ENCODE data around the gene NUP155.
A peak's percentile ranks its signal among the peaks of the same experiment; 100 is the strongest.
"Not testable (repeated sequence)": the region's sequence is repeated elsewhere in the genome, so short reads cannot be mapped to it uniquely, and the experiment has no call there.

Gene NUP155

GRCh38 chr5:37308793-37309192 is 62.1 kb downstream of the NUP155 start:
- Histone ChIP-seq H3K27ac (peak overlapping the region; percentile 56), H3K9me3 (no peaks in the 10 kb centered on the region), H3K4me1 (ENCODE audit: control insufficient read depth in 1 of 2, insufficient read depth in 1 of 2, low read depth in 1 of 2, low read length in 1 of 2) (peaks cover 7 to 8% of the 10 kb centered on the region in 2 experiments), H3K27me3 (no peaks in the 10 kb centered on the region), H3K4me3 (ENCODE audit: low read depth in 1 of 2, low read length in 1 of 2) (no peak overlapping the region), H3K36me3 (peaks cover 43% of the 10 kb centered on the region)
- no peak for TF ChIP-seq CTCF (IDR thresholded peaks at IDR 0.05)

- Histone ChIP-seq H3K27me3 (no peaks in the 10 kb centered on the region), H3K36me3 (peaks cover 65% of the 10 kb centered on the region), H3K27ac (no peak overlapping the region), H3K9me3 (no peaks in the 10 kb centered on the region), H3K4me3 (ENCODE audit: low read depth in 1 of 2, low read length in 1 of 2) (no peak overlapping the region), H3K4me1 (ENCODE audit: control insufficient read depth in 1 of 2, insufficient read depth in 1 of 2, low read depth in 1 of 2, low read length in 1 of 2) (peaks cover 7 to 8% of the 10 kb centered on the region in 2 experiments)
- TF ChIP-seq CTCF (IDR thresholded peaks at IDR 0.05): no peak
Observed at GRCh38 chr5:37304888-37305287, 66.0 kb downstream of the NUP155 start.

GRCh38 chr5:37296313-37296712 is 74.6 kb downstream of the NUP155 start:
- H3K9me3 ChIP-seq; H3K4me3 ChIP-seq (ENCODE audit: low read depth in 1 of 2, low read length in 1 of 2); H3K27ac ChIP-seq; H3K27me3 ChIP-seq; H3K4me1 ChIP-seq (ENCODE audit: control insufficient read depth in 1 of 2, insufficient read depth in 1 of 2, low read depth in 1 of 2, low read length in 1 of 2): not testable (repeated sequence)
- peaks cover 62% of the 10 kb centered on the region for H3K36me3 ChIP-seq

- H3K4me1 ChIP-seq (ENCODE audit: control insufficient read depth in 1 of 2, insufficient read depth in 1 of 2, low read depth in 1 of 2, low read length in 1 of 2): no peaks in the 10 kb centered on the region
- no peaks in the 10 kb centered on the region for H3K36me3 ChIP-seq
- H3K27me3 ChIP-seq: no peaks in the 10 kb centered on the region
- no peak overlapping the region for H3K4me3 ChIP-seq (ENCODE audit: low read depth in 1 of 2, low read length in 1 of 2)
- no peaks in the 10 kb centered on the region for H3K9me3 ChIP-seq
- TF ChIP-seq CTCF (IDR thresholded peaks at IDR 0.05): no peak
- H3K27ac ChIP-seq: no peak overlapping the region
Observed at GRCh38 chr5:37283214-37283820, 87.6 kb downstream of the NUP155 start.

GRCh38 chr5:37275511-37275910 is 95.4 kb downstream of the NUP155 start:
- Histone ChIP-seq H3K4me3 (ENCODE audit: low read depth in 1 of 2, low read length in 1 of 2) (no peak overlapping the region), H3K27ac (no peak overlapping the region), H3K9me3 (peaks cover under 1% of the 10 kb centered on the region), H3K4me1 (ENCODE audit: control insufficient read depth in 1 of 2, insufficient read depth in 1 of 2, low read depth in 1 of 2, low read length in 1 of 2) (no peaks in the 10 kb centered on the region), H3K27me3 (no peaks in the 10 kb centered on the region), H3K36me3 (no peaks in the 10 kb centered on the region)
- no peak for TF ChIP-seq CTCF (IDR thresholded peaks at IDR 0.05)

- Histone ChIP-seq H3K4me3 (ENCODE audit: low read depth in 1 of 2, low read length in 1 of 2) (no peak overlapping the region), H3K27me3 (no peaks in the 10 kb centered on the region), H3K36me3 (no peaks in the 10 kb centered on the region), H3K4me1 (ENCODE audit: control insufficient read depth in 1 of 2, insufficient read depth in 1 of 2, low read depth in 1 of 2, low read length in 1 of 2) (no peaks in the 10 kb centered on the region), H3K9me3 (peaks cover 3% of the 10 kb centered on the region), H3K27ac (no peak overlapping the region)
- TF ChIP-seq CTCF (IDR thresholded peaks at IDR 0.05): no peak
Observed at GRCh38 chr5:37272511-37272910, 98.4 kb downstream of the NUP155 start.

- H3K4me3 ChIP-seq (ENCODE audit: low read depth in 1 of 2, low read length in 1 of 2); H3K9me3 ChIP-seq; H3K4me1 ChIP-seq (ENCODE audit: control insufficient read depth in 1 of 2, insufficient read depth in 1 of 2, low read depth in 1 of 2, low read length in 1 of 2); H3K36me3 ChIP-seq; H3K27me3 ChIP-seq; H3K27ac ChIP-seq: not testable (repeated sequence)
Observed at GRCh38 chr5:37268100-37268499, 102.8 kb downstream of the NUP155 start.

Measured in neutrophil (primary cell).